GM10248 (cell line): ENCODE data around the gene HACE1.

Source experiments
- CTCF ChIA-PET: fragments of 300-600 bp; sonication (Branson Sonifier 250); formaldehyde crosslinking; extraction: SDS; loops from one replicate; lab custom pipeline; 2021; ENCODE audit warnings: antibody characterized with exemption; lab: Yijun Ruan, JAX
- POLR2A ChIA-PET: fragments of 350-650 bp; sonication (Branson Sonifier 250); formaldehyde crosslinking; extraction: SDS; loops from one replicate; lab custom pipeline; 2020; ENCODE audit warnings: antibody characterized with exemption; lab: Yijun Ruan, JAX
- DNase-seq: peaks from one replicate; pipeline ENCODE4 v3.0.0; 2012; ENCODE audit errors: extremely low spot score
- TF ChIP-seq, protein P1 (sequence below): IDR thresholded peaks from 2 replicates; pipeline ENCODE4 v1.5.1; 2012; ENCODE audit warnings: mild to moderate bottlenecking, low read depth; ENCODE audit errors: extremely low read depth, missing control alignments, control extremely low read depth

The HACE1 gene

DNA sequence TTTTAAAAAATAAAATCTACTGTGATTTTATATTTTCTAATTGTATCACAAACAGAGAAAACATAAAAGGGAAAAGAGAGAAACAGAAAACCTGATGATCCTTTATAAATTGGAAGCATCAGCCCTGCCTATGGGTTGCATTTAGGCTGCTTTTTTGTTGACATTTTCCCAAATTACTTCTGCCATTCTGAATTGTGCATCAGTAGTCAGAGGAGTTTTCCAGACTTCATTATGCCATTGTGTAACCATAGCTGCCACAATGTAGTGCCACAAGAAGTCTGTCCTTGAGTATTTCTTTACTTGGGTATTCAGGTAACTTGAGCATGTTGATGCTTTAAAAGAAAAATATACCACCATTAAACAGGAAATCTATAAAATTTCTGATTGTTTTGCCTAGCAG is 130.3 kb downstream of the HACE1 start:
- CTCF ChIA-PET: interaction anchor here (1.2 kb wide), 1 partner anchor 16 kb away, joined by 3 read pairs; no protein-coding TSS in a partner anchor
- POLR2A ChIA-PET: interaction anchor here (1.2 kb wide), 1 partner anchor 22 kb away, joined by 3 read pairs; no protein-coding TSS in a partner anchor

DNA sequence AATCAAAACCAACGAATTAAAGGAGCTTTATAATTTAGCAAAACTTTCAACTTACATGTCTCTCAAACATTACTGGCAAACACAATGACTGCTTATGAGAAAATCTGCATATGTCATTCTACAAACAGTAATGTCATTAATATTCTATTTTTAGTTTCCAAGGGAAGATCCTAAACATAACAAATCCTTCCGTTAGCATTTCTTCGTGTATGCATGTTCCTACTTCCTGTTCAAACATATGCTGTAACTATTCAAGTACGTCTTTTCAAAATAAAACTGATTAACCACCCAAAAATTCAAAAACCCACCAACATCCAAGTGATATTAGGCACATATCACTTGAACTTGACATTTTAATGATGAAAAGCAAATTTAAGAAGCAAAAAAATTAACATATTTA is 131.3 kb downstream of the HACE1 start:
- ChIA-PET CTCF (no interaction called here), POLR2A (no interaction called here)
- TF ChIP-seq, protein P1, sequence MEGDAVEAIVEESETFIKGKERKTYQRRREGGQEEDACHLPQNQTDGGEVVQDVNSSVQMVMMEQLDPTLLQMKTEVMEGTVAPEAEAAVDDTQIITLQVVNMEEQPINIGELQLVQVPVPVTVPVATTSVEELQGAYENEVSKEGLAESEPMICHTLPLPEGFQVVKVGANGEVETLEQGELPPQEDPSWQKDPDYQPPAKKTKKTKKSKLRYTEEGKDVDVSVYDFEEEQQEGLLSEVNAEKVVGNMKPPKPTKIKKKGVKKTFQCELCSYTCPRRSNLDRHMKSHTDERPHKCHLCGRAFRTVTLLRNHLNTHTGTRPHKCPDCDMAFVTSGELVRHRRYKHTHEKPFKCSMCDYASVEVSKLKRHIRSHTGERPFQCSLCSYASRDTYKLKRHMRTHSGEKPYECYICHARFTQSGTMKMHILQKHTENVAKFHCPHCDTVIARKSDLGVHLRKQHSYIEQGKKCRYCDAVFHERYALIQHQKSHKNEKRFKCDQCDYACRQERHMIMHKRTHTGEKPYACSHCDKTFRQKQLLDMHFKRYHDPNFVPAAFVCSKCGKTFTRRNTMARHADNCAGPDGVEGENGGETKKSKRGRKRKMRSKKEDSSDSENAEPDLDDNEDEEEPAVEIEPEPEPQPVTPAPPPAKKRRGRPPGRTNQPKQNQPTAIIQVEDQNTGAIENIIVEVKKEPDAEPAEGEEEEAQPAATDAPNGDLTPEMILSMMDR: no peak
- no peak for DNase-seq

More for the DNA sequence above, 130.3 kb downstream of the HACE1 start:
- TF ChIP-seq, protein P1: no peak
- no peak for DNase-seq

DNA sequence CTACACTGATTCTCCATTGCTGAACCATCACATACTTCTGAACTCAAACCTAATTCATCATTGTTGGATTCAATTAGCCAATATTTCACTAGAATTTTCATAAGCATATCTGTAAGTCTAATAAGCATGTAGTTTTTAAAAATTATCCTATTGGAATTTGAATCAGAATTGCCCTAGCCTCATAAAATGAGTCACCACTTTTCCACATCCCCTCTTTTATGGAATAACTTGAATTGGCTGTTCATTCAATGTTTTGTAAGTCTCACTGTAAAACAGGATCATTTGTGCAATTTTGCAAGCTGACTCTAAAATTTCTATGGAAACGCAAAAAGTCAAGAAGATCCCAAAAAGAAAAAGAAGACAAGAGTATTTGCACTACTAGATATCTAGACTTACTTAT is 141.0 kb downstream of the HACE1 start:
- ChIA-PET POLR2A (no interaction called here), CTCF (no interaction called here)
- TF ChIP-seq, protein P1: no peak
- DNase-seq: no peak

DNA sequence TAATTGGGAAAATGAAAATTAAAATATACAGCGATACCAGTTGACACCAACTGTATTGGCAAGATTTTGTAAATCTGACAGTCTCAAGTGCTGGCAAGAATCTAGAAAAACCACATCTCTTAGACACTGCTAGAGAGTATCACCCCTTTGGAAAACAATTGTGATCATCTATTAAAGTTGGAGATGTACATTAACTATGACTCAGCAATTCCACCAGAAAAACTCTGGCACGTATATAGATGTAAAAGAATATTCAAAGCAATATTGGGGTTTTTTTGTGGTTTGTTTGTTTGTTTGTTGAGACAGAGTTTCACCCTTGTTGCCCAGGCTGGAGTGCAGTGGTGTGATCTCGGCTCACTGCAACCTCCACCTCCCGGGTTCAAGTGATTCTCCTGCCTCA is 142.9 kb downstream of the HACE1 start:
- CTCF ChIA-PET: interaction anchor here (1.1 kb wide), 1 partner anchor 33 kb away, joined by 4 read pairs; no protein-coding TSS in a partner anchor
- no peak for DNase-seq
- TF ChIP-seq, protein P1: no peak
- POLR2A ChIA-PET: no interaction called here

DNA sequence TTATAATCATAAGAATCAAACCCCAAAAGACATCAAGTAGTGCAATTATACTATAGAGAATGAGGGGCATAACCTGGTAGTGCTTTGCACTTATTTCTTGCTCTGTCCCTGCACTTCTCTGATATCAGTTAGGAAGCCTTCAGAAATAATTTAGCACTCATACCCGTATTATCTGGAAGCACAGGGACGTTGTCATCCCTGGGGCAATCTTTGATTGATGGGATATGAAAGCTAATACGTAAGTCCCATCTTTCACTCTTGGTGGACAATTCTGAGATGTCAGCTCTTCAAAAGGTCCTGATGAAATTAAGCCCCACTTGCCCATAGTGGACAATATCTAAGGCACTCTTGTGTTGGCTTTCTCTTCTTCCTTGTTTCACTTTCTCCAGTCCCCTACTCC is 144.9 kb downstream of the HACE1 start:
- TF ChIP-seq, protein P1: no peak
- POLR2A ChIA-PET: no interaction called here
- CTCF ChIA-PET: interaction anchor here (1.3 to 1.4 kb wide), 2 partner anchors 9 to 35 kb away, joined by 3 to 4 read pairs; no protein-coding TSS in a partner anchor
- DNase-seq: no peak

DNA sequence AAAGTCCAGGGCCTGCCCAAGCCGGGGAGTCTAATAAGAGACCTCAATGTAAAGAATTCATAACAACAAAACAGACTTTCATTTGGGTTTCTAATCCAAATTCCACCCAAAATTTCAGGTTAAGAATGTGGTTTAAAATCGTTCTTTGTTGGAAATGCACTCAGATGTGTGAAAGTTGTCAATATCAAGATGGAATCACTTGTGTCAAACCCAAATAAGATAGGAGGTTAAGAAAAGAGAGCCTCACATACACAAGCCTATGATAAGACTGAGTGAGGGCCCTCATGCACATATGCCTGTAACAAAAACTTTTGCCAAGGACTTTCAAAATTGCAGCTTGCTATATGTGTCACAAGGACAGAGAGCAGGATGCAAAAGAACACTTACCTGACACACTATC is 145.7 kb downstream of the HACE1 start:
- TF ChIP-seq, protein P1: no peak
- ChIA-PET POLR2A (no interaction called here), CTCF (interaction anchor here (1.4 kb wide), 1 partner anchor 10 kb away, joined by 4 read pairs; no protein-coding TSS in a partner anchor)
- DNase-seq: no peak
